Measurements from ENCODE around the gene ATOSA.

GRCh38 chr15:52682200-52682599, 3.0 kb upstream of the ATOSA start:
- TF ChIP-seq POLR2A (IDR thresholded peaks at IDR 0.05) = no peak
- TF ChIP-seq CTCF (IDR thresholded peaks at IDR 0.05) = no peak
- no peak for TF ChIP-seq POLR2AphosphoS5 (IDR thresholded peaks at IDR 0.05; ENCODE audit: insufficient read depth in 1 of 2, low read depth in 1 of 2)
